SIG-M5 treated with dmso at 0.1 percent for 504 hours (cell line): Measurements from ENCODE around the gene WDFY4.
A peak's percentile ranks its signal among the peaks of the same experiment; 100 is the strongest.

Experiments used
- DNase-seq: peaks from one replicate; lab custom pipeline; 2025; ENCODE audit not compliant: unreplicated experiment; lab: John Stamatoyannopoulos, UW

The WDFY4 gene

GRCh38 chr10:48872234-48872633, 187.6 kb downstream of the WDFY4 start:
- no peak for DNase-seq

- DNase-seq: no peak
Measured at GRCh38 chr10:48878091-48878490, 193.4 kb downstream of the WDFY4 start.

- DNase-seq: no peak
Measured at GRCh38 chr10:48879451-48879850, 194.8 kb downstream of the WDFY4 start.

- no peak for DNase-seq
Measured at GRCh38 chr10:48880016-48880705, 195.5 kb downstream of the WDFY4 start.

GRCh38 chr10:48881937-48882336, 197.3 kb downstream of the WDFY4 start:
- no peak for DNase-seq

GRCh38 chr10:48882881-48883280, 198.2 kb downstream of the WDFY4 start:
- DNase-seq: no peak

GRCh38 chr10:48883701-48884100, 199.0 kb downstream of the WDFY4 start:
- DNase-seq: no peak

- DNase-seq: no peak
Measured at GRCh38 chr10:48884179-48885045, 199.7 kb downstream of the WDFY4 start.

- DNase-seq: no peak
Measured at GRCh38 chr10:48885376-48885775, 200.7 kb downstream of the WDFY4 start.

GRCh38 chr10:48887982-48888381, 203.3 kb downstream of the WDFY4 start:
- no peak for DNase-seq

- DNase-seq: no peak
Measured at GRCh38 chr10:48890888-48891850, 206.5 kb downstream of the WDFY4 start.

GRCh38 chr10:48894911-48895802, 210.5 kb downstream of the WDFY4 start:
- no peak for DNase-seq

- no peak for DNase-seq
Measured at GRCh38 chr10:48895803-48896195, 211.1 kb downstream of the WDFY4 start.

- no peak for DNase-seq
Measured at GRCh38 chr10:48896756-48897440, 212.2 kb downstream of the WDFY4 start.

- DNase-seq: no peak
Measured at GRCh38 chr10:48897441-48897790, 212.7 kb downstream of the WDFY4 start.

GRCh38 chr10:48898426-48898825, 213.8 kb downstream of the WDFY4 start:
- no peak for DNase-seq

GRCh38 chr10:48899781-48900180, 215.1 kb downstream of the WDFY4 start:
- no peak for DNase-seq

GRCh38 chr10:48900371-48900801, 215.7 kb downstream of the WDFY4 start:
- DNase-seq: peak; percentile 5

GRCh38 chr10:48901319-48901718, 216.6 kb downstream of the WDFY4 start:
- DNase-seq: no peak

- DNase-seq: no peak
Measured at GRCh38 chr10:48902096-48902495, 217.4 kb downstream of the WDFY4 start.
